Gastroesophageal sphincter (tissue), 3 donors: Measurements from ENCODE around the gene HSPB8.

ENCODE experiments used
- CTCF ChIP-seq, 4 experiments: fragments of 200-600 bp in 2 of 4; fragments of 450-650 bp in 2 of 4; sonication (generic) in 1 of 4; IDR thresholded peaks; one replicate each; pipeline ENCODE4 v1.5.1; 2017 to 2019; ENCODE audit warnings: antibody characterized with exemption in 4 of 4, mild to moderate bottlenecking in 2 of 4, moderate library complexity in 2 of 4
- EP300 ChIP-seq: sonication (generic); formaldehyde crosslinking; IDR thresholded peaks from one replicate; pipeline ENCODE4 v1.6.1; 2017; ENCODE audit warnings: antibody characterized with exemption, mild to moderate bottlenecking

GRCh38 chr12:119222222-119222951 is 43.7 kb downstream of the HSPB8 start:
- TF ChIP-seq CTCF (IDR thresholded peaks at IDR 0.05) = no peak
- no peak for TF ChIP-seq EP300
